ENCODE data around the gene NOTO.

The NOTO gene

DNA sequence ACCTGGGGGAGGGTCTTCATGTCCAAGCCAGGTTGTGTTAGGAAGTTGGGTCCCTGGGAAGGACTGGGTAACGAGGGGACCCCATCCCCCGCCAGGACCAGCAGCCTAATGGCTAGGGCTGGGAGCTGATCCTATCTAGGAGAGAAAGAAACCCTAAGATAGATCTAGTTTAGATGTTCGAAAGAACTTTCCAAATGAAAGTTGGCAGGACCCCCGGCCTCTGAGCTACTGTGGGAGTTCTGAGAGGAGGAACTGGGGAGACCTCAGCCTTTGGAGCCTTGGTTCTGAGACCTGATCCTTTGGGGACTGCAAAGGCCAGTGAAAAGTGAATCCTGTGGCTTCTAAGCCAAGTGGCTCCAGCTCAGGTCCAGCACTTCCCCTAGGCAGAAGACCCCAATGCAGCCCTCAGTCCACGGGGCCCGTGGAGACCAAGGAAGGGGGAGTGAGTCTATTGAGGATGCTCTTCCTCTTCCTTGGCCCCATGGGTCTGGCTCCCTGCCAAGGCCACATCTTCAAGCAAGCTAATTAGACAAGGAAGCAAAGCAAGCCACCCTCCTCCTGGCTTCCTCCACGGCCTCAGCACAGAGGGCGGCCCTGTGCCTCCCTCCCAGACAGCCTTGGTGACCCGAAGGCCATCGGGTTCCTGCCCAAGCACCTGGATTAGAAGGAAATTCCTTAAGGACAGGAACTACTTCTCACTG lies 55.2 kb downstream of the NOTO start:
- DNase-seq (ENCODE audit: low spot score), result peak; percentile 44

DNA sequence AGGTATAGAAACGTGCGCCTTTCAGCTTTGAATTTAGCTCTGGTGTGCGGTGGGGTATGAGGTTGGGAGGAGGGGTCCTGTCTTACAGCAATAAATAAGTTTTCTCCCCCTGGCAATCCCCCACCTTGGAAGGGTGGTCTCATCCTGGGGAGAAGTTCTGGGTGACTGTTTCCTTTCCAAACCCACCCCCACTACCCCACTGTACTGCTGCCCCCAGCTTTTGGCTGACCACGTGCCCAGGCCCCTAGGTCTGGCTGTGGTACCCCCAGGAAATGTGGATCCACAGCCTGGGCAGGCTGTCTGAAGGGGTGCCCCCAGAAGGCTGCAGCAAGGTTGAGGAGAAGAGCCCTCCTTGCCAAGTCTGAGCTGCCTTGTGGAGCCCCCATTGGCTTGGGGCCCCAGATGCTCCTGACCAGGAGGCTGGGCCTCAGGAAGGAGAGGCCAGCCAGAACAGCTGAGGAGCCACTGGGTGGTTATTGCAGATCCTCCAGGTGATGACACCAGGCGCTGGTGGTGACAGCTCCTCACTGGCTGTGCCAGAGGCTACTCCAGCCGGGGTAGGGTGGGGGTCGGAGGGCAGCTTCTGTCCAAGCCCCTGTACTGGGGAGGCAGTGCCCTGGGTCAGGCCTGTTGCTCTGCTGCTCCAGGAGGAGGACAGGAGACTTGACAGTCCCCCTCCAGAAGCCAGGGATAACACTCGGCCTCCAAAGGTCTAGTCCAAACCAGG lies 56.0 kb downstream of the NOTO start:
- DNase-seq (ENCODE audit: low spot score), result no peak

DNA sequence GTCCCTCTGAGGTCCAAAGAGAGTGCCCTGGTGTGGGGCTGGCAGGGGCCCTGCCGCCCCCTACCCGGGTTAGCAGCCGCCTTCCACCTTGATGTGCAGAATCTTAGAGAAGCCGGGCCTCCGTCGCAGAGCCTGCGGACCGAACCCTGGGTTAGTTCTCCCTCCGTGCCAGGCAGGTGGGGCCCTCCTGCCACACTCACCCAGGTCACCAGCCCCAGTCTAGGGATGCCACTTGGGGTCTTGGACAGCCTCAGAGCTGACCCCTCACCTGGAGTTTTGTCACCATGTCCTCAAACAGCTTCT lies 56.5 kb downstream of the NOTO start:
- no peak for DNase-seq (ENCODE audit: low spot score)

DNA sequence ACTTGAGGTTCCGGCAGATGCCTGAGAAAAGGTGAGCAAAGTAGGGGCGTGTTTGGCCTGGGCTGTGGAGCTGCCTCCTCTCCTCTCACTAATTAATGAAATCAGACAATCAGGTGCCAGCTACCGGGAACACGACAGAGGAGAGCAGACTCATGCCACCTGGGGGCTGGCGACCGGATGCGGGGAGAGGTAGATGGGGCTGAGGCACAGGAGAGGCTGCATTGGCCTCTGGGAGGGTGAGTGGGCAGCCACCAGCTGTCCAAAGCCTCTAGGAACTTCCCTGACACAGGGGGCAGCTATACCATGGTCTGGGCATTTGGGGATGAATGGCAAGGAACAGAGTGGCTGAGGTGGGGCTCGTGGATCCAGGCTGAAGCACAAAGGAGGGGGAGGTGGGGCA lies 56.9 kb downstream of the NOTO start:
- DNase-seq (ENCODE audit: low spot score), result no peak

DNA sequence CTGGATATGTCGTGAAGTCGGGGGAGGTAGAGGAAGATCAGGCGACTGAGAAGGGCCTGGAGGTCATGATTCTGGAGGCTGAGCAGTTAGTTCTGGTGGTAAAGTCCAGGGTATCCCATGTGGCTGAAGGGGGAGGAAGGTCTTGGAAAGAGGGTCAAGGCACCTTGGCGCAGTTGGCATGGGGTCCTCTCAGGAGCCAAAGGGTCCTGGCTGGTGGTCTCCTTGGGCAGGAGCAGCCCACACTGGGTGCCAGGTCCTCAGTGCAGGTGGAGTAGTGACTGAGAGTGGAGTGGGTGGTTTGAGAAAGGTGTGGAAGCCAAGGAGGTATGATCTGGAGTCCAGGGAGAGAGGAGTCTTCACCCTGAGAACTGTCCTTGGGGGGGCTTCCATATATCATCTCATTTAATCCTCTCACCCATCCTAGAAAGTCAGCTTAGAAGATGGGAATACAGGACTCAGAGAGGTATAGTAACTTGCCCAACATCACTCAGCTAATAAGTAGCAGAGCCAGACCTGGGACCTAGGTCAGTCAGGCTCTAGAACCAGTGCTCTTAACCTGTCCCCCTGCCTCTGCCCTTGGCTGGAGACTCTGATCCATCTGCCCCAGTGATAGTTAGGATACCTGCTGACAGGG lies 57.4 kb downstream of the NOTO start:
- DNase-seq (ENCODE audit: low spot score), result no peak

DNA sequence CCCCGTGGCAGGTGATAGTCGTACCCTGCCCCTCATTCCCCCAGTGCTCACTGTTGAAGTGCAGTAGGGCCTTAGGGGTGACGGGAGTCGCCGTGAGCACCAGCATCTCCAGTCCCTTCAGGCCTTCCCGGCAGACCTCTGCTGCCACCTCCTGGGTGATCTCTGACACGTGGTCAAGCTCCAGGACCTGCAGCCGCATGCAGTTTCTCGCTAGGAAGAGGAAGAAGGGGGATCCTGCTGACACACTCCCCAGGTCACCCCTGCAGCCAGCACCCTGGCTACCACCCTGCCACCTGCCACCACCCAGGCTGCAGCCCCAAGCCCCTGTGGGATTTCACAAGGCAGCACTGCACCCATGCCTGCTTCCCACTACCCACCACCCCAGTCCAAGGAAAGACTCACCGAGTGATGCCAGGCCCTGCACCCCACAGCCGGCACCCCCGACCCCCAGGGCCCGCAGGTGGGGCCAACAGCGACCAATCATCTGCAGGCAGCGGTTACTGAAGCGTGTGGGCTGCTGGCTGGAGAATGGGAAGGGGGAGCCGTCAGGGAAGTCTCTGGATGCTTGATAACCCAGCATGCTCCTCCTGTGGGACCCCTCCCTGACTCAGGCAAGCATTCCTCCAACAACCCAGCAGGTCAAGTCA lies 58.1 kb downstream of the NOTO start:
- DNase-seq (ENCODE audit: low spot score), result no peak

Data from CD4-positive, alpha-beta T cell treated with Interleukin-6 at 100 ng/mL for 8 hours (primary cell).